DND-41 (cell line): Measurements from ENCODE around the gene G6PD.
A peak's percentile ranks its signal among the peaks of the same experiment; 100 is the strongest.
"Not testable (repeated sequence)": the region's sequence is repeated elsewhere in the genome, so short reads cannot be mapped to it uniquely, and the experiment has no call there.

ENCODE experiments used
- ATAC-seq: fragments of 200-7000 bp; cut with Tn5 transposase; 3 replicates; pipeline ENCODE4 v1.9.1; 2021; ENCODE audit warnings: low read depth; ENCODE audit not compliant: insufficient read depth
- DNase-seq: peaks from one replicate; pipeline ENCODE4 v3.0.0-alpha.2; 2020
- H2AFZ ChIP-seq: 2 replicates; pipeline ENCODE4 v1.6.0; 2012; ENCODE audit warnings: low read depth, low read length
- H3K27ac ChIP-seq: 2 replicates; pipeline ENCODE4 v1.5.1; 2012; ENCODE audit warnings: low read length, inconsistent platforms
- H3K27me3 ChIP-seq: fragments of 200-600 bp; sonication (generic); 2 replicates; pipeline ENCODE4 v1.6.0; 2012; ENCODE audit warnings: low read length, mild to moderate bottlenecking, inconsistent platforms; ENCODE audit not compliant: insufficient read depth, poor library complexity
- H3K36me3 ChIP-seq: 2 replicates; pipeline ENCODE4 v1.5.1; 2012; ENCODE audit warnings: low read length, inconsistent platforms; ENCODE audit not compliant: insufficient read depth
- H3K4me1 ChIP-seq: 2 replicates; pipeline ENCODE4 v1.5.1; 2012; ENCODE audit warnings: mild to moderate bottlenecking, low read length; ENCODE audit not compliant: insufficient read depth
- H3K4me2 ChIP-seq: 2 replicates; pipeline ENCODE4 v1.6.0; 2012; ENCODE audit warnings: mild to moderate bottlenecking, moderate library complexity, low read length, inconsistent platforms; ENCODE audit not compliant: insufficient read depth
- H3K4me3 ChIP-seq, 2 experiments: fragments of 200-600 bp in 1 of 2; shearing (Covaris generic) in 1 of 2; 2 replicates each; pipeline ENCODE4 v1.5.1; 2012 to 2016; ENCODE audit warnings: inconsistent platforms in 2 of 2, low read length in 2 of 2, mild to moderate bottlenecking in 2 of 2, low read depth in 1 of 2, moderate library complexity in 1 of 2
- H3K79me2 ChIP-seq: 2 replicates; pipeline ENCODE4 v1.6.0; 2012; ENCODE audit warnings: low read length, inconsistent platforms; ENCODE audit not compliant: insufficient read depth
- H3K9ac ChIP-seq: 2 replicates; pipeline ENCODE4 v1.6.0; 2012; ENCODE audit warnings: low read depth, mild to moderate bottlenecking, inconsistent platforms, low read length, moderate library complexity
- H3K9me3 ChIP-seq: 2 replicates; pipeline ENCODE4 v1.5.1; 2012; ENCODE audit warnings: low read length, moderate library complexity, mild to moderate bottlenecking, inconsistent platforms; ENCODE audit not compliant: insufficient read depth, severe bottlenecking
- H4K20me1 ChIP-seq: 2 replicates; pipeline ENCODE4 v1.6.0; 2012; ENCODE audit warnings: low read length; ENCODE audit not compliant: insufficient read depth
- EZH2 ChIP-seq: IDR thresholded peaks from 3 replicates; pipeline ENCODE4 v1.6.1; 2012; ENCODE audit warnings: borderline replicate concordance, low read depth, mild to moderate bottlenecking, moderate library complexity, low read length, inconsistent platforms; ENCODE audit not compliant: severe bottlenecking
- TF ChIP-seq, protein P1 (sequence below): IDR thresholded peaks from 2 replicates; pipeline ENCODE4 v1.5.1; 2012; ENCODE audit warnings: borderline replicate concordance, low read length, moderate library complexity, mild to moderate bottlenecking; ENCODE audit not compliant: poor library complexity, severe bottlenecking; ENCODE audit errors: extremely low read depth

The G6PD gene

GRCh38 chrX:154496591-154497137, 50.0 kb downstream of the G6PD start:
- H3K9ac ChIP-seq, H3K36me3 ChIP-seq, H3K27me3 ChIP-seq, H3K27ac ChIP-seq, H3K79me2 ChIP-seq, H3K4me2 ChIP-seq, H4K20me1 ChIP-seq, H3K4me1 ChIP-seq, H3K9me3 ChIP-seq, H2AFZ ChIP-seq, ATAC-seq, DNase-seq, H3K4me3 ChIP-seq: not testable (repeated sequence)

DNA sequence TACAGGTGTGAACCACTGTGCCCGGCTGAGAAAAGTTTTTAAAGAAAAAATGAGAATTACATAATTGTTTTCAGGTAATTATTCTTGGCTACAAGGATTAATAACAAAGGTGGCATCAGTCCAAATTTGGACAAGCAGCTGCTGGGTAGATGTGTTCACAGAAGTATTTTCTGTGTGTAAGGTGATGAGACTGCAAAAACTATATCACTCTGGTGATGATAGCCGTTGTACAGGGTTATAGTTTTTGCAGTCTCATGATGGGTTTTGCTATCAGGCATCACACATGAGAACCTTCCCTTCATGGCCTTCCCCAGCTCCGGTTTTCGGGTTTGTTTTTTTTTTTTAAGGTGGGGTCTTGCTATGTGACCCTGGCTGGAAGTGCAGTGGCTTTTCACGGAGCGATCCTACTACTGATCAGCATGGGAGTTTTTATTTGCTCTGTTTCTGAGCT, 51.1 kb downstream of the G6PD start:
- Histone ChIP-seq H2AFZ (no peak overlapping the region), H3K4me1 (peaks cover 8% of the 10 kb centered on the region), H3K4me2 (no peak overlapping the region), H3K27me3 (no peaks in the 10 kb centered on the region), H3K79me2 (no peaks in the 10 kb centered on the region), H3K9me3 (no peaks in the 10 kb centered on the region), H3K36me3 (no peaks in the 10 kb centered on the region), H4K20me1 (no peaks in the 10 kb centered on the region), H3K27ac (no peak overlapping the region), H3K9ac (no peak overlapping the region), H3K4me3 (no peak overlapping the region)
- DNase-seq (no peak), ATAC-seq (no peak)
- TF ChIP-seq, protein P1, sequence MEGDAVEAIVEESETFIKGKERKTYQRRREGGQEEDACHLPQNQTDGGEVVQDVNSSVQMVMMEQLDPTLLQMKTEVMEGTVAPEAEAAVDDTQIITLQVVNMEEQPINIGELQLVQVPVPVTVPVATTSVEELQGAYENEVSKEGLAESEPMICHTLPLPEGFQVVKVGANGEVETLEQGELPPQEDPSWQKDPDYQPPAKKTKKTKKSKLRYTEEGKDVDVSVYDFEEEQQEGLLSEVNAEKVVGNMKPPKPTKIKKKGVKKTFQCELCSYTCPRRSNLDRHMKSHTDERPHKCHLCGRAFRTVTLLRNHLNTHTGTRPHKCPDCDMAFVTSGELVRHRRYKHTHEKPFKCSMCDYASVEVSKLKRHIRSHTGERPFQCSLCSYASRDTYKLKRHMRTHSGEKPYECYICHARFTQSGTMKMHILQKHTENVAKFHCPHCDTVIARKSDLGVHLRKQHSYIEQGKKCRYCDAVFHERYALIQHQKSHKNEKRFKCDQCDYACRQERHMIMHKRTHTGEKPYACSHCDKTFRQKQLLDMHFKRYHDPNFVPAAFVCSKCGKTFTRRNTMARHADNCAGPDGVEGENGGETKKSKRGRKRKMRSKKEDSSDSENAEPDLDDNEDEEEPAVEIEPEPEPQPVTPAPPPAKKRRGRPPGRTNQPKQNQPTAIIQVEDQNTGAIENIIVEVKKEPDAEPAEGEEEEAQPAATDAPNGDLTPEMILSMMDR = no peak
- no peak for TF ChIP-seq EZH2

DNA sequence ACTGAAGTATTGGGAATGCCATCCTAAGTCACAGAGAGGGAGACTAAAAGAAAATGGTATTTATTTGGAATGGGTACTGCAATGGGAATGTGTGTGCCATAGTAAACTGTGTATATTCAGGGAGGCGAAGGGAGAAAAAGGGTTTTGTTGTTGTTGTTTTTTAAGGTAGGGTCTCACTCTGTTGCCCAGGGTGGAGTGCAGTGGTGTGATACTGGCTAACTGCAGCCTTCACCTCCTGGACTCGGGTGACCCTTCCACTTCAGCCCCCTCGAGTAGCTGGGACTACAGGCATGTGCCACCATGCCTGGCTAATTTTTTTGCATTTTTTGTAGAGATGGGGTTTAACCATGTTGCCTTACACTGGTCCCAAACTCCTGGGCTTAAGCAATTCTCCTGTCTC, 51.9 kb downstream of the G6PD start:
- H4K20me1 ChIP-seq = no peaks in the 10 kb centered on the region
- no peaks in the 10 kb centered on the region for H3K27me3 ChIP-seq
- no peak overlapping the region for H3K27ac ChIP-seq
- no peak overlapping the region for H3K4me3 ChIP-seq
- peaks cover 4% of the 10 kb centered on the region for H3K79me2 ChIP-seq
- no peak for DNase-seq
- H3K4me2 ChIP-seq = no peak overlapping the region
- peaks cover 11% of the 10 kb centered on the region for H3K4me1 ChIP-seq
- no peak for TF ChIP-seq EZH2
- TF ChIP-seq, protein P1 = no peak
- H3K36me3 ChIP-seq = no peaks in the 10 kb centered on the region
- no peaks in the 10 kb centered on the region for H3K9me3 ChIP-seq
- no peak overlapping the region for H3K9ac ChIP-seq
- no peak for ATAC-seq
- no peak overlapping the region for H2AFZ ChIP-seq

DNA sequence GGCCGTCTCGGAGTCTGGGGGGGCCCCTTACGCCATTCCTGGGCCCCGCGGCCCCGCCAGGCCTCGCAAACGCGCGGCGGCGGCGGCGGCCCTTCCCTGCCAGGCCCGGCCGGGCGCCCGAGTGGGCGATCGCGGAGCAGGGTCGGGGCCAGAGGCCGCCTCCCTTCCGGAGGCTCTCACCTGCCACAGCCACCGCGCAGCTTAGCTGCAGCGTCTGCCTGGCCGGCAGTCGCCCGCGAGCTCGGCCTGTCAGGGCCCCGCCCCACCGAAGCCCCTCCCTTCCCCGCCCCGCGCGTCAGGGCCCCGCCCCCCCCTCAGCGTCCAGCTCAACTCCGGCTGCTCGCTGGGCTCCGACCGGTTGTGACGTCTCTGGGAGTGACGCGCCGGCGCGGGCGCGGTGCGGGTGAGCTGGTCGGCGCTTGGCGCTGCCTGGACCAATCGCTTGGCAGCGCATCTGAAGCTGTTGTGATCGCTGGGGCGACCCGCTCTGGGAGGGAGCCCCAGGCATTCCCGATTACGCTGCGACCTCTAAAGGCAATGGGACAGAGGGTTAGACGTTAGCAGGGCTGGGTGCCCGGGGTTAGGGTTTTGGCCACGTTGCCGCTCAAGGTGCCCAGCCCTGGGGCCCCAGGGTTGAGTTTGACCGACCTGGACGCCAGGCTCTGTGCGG, 56.1 kb downstream of the G6PD start, which contains the start of gene SLC10A3:
Gene SLC10A3 (minus strand): TSS at position 216 of the 670 bp plus-strand sequence. CDS start 1,689 bp downstream, outside the sequence.
- peak; percentile 84 for ATAC-seq
- peak within 1 kb of the TSS; percentile 92 for H3K4me2 ChIP-seq
- H2AFZ ChIP-seq = peak within 1 kb of the TSS; percentile 73
- peak; percentile 91 for DNase-seq
- peaks cover under 1% of the 10 kb centered on the region; the same call in 1 of the 2 replicates for H4K20me1 ChIP-seq
- H3K9me3 ChIP-seq = no peaks in the 10 kb centered on the region
- peak within 1 kb of the TSS; percentile 47 to 70 for H3K4me3 ChIP-seq
- H3K9ac ChIP-seq = peak within 1 kb of the TSS; percentile 80
- no peaks in the 10 kb centered on the region for H3K27me3 ChIP-seq
- peaks cover 42% of the 10 kb centered on the region for H3K4me1 ChIP-seq
- peaks cover 18% of the 10 kb centered on the region for H3K79me2 ChIP-seq
- peak within 1 kb of the TSS; percentile 79 for H3K27ac ChIP-seq
- no peaks in the 10 kb centered on the region; the same call in 1 of the 2 replicates for H3K36me3 ChIP-seq
- TF ChIP-seq EZH2 = no peak
- TF ChIP-seq, protein P1 = peak; percentile 39
